Amniotic epithelial cell (primary cell): ENCODE results near the gene CLDND2.
"Not testable (repeated sequence)": the region's sequence is repeated elsewhere in the genome, so short reads cannot be mapped to it uniquely, and the experiment has no call there.

Experiments used
- DNase-seq: peaks from one replicate; pipeline ENCODE4 v3.0.0-alpha.2; 2010; ENCODE audit warnings: low read depth

Gene CLDND2, protein sequence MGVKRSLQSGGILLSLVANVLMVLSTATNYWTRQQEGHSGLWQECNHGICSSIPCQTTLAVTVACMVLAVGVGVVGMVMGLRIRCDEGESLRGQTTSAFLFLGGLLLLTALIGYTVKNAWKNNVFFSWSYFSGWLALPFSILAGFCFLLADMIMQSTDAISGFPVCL

GRCh38 chr19:51368366-51369282 is at the start of gene CLDND2:
TSS of gene CLDND2 (minus strand) at chr19:51369003. CDS start at chr19:51368577, 426 bp downstream.
- no peak for DNase-seq

- no peak for DNase-seq
These were observed 49.0 kb upstream of the CLDND2 start for GRCh38 chr19:51417810-51418157.

- DNase-seq, result no peak
These were observed 48.5 kb upstream of the CLDND2 start, which contains the start of gene SIGLEC10 for GRCh38 chr19:51417107-51417809. TSS of gene SIGLEC10 (minus strand) at chr19:51417642. CDS start at chr19:51417581, 61 bp downstream.

GRCh38 chr19:51416422-51416821 is 47.6 kb upstream of the CLDND2 start:
- not testable (repeated sequence) for DNase-seq

DNA sequence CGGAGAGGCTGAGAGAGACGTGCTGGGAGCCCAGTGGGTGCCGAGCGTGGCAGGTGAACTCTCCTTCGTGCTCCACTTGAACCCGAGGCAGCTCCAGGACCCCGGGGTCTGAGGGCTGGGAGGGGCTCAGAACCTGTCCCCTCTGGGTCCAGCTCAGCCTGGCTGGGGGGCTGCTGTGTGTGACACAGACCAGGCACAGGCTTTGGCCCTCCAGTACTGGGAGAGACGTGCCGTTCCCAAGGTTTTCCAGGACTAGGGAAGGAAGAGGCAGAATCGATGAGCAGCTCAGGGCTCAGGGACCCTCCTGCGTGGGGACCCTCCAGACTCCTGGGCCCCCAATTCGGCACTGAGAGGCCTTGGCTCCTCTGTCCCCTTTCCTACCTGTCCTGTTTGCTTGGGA is 46.4 kb upstream of the CLDND2 start:
- DNase-seq, result no peak

DNA sequence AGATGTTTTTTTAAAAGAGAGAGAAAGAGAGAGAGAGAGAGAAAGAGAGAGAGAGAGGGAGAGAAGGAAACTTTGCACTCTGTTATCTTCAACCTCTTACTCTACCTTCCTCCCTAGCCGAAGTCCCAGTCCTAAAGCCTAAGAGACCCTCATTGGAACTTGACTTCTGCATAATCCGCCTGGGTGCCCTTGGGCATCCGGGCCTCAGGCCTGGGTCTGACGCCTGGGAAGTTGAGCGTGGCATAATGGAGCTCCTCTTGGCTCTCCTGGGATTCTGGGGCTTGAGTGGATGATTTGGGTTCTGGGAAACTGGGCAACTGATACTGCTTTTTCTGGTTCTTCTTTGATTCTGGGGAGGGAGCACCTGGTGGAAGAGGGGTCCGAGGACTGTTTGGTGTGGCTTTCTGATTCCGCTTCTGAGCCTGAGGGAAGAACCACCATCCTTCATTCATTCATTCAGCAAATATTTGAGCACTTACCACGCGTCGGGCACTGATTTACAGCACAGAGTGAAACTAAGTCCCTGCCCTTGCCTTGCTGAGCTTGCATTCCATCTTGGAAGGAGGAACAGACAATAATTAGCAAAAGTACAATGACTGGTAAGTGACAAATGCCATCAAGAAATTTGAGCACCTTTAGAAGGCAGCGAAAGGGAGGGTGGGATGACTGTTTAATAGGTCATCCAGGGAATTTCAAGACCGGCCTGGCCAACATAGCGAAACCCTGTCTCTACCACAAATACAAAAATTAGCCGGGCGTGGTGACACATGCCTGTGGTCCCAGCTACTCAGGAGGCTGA is 42.3 kb upstream of the CLDND2 start:
- DNase-seq, result no peak

DNA sequence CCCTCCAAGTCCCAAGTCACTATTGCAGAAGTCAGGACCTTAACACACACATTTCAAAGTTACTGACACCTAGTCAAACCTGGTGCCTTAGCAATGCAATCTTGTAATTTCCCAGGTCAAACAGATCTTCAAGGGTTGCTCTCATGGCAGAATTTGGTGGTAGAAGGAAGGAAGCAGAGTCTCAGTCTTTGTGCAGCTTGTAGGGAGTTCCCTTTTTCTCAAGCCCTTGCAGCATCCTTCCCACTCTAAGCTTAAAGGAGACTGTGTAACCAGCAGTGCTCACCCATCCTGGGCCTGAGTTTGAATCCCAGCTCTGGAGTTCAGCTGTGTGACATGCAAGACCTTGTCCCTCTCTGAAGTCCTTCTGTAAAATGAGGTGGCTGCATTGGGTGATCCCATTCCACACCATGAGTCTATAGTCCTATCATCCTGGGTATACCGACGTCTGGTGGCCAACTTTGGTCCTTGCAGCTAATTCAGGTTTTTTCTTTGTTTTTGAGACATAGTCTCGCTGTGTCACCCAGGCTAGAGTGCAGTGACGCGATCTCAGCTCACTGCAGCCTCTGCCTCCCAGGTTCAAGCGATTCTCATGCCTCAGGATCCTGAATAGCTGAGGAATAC is 38.8 kb upstream of the CLDND2 start:
- DNase-seq, result peak; percentile 15

DNA sequence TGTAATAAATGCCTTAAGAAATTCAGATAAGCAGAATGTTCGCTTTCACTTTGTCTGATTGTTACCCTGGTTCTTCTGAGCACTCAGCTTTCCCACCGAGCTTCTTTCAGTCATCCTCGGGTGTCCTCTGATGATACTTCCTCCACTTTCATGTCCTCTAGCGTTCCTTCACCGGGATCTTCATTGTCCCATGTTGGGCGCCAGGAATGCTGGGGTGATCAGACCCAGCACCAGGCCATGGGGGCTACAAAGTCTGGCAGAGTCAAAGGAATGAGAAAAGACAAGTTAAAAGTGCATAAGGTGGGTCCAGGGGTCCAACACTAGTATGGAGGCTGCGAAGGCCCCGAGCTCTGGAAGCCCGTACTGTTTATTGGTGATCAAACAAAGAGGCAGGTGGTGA is 33.3 kb upstream of the CLDND2 start:
- DNase-seq, result no peak

DNA sequence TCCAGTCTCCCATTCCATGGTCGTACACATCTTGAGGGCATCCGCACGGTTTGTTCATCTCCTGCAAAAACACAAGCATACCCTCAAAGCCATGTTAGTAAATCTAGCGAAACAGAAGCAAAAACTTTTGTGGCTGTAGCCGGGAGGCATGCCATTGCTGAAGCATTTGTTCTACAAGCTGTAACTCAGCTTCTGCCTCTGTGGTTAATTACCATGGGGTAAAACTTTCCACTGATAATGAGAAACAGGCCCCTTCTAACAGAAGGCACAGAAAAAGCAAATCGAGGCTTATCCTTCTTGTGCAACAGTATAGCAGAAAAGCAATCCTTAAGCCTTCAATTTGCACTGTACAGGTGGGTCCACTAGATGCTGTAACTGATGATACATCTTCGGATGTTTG is 31.1 kb upstream of the CLDND2 start:
- not testable (repeated sequence) for DNase-seq

GRCh38 chr19:51399231-51399630 is 30.4 kb upstream of the CLDND2 start:
- DNase-seq, result no peak

DNA sequence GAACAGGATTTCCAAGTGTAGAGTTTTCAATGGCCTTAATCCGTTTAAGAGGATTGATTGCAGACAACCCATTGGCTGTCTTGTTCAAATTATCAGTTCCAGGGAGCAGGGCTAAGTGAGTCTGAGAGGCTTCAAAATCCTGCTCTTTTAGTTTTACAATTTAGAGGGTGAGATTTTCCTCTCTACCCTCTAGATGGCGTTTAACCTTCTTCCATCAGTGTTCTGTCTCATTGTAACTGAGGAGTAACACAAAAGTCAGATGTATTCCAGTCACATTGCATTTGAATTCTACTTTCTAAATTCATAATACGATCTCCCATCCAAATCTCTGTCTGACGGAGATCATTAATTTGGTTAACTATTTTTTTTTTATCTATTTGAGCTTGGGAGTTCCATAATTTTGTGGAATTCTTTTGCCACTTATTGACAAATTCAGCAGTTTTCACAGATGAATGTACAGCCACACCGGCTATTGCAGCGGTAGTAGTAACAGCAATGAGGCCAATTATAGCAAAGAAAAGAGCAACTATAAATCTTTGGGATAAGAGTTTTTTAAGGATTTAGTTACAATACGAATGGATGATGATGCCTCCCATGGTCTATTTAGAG is 29.4 kb upstream of the CLDND2 start:
- DNase-seq, result peak; percentile 22

GRCh38 chr19:51397453-51397852 is 28.6 kb upstream of the CLDND2 start:
- not testable (repeated sequence) for DNase-seq

- no peak for DNase-seq
These were observed 27.4 kb upstream of the CLDND2 start for GRCh38 chr19:51396175-51396574.

GRCh38 chr19:51394050-51394836 is 25.4 kb upstream of the CLDND2 start:
- DNase-seq, result peak; percentile 99

DNA sequence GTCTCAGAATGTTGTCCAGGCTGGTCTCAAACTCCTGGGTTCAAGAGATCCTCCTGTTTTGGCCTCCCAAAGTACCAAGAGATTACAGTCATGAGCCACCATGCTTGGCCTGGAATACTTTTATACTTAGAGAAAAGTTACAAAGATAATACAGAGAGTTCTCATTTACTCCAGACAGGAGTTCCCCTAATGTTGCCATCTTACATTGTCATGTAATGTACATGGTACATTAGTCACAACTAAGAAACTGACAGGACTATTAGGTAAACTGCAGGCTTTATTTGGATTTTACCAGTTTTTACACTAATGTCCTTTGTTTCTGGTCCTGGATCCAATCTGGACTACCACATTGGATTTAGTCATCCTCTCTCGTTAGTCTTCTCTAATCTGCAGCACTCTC is 23.9 kb upstream of the CLDND2 start:
- no peak for DNase-seq

DNA sequence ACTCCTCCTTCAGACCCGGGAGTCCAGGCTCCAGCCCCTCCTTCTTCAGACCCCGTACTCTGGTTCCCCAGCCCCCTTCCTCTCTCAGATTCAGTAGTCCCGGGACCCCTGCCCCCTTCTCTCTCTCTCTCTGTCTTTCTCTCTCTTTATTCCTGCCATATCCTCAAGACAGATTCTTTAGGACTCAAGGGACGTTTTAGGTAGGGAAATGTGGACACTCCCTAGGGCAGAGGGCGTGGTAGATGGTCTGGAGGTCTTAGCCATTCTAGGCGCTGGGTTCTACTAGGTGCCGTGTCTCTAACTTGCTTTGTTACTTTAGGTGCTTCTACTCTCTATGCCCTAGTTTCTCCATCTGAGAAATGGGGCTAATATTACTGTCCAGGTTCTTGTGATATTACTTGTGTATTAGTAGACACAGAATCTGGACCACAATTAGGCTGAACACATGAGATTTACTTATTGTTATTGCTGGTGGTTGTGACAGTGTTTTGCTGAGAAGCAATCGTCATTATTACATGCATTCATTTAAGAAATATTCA is 22.3 kb upstream of the CLDND2 start:
- no peak for DNase-seq

DNA sequence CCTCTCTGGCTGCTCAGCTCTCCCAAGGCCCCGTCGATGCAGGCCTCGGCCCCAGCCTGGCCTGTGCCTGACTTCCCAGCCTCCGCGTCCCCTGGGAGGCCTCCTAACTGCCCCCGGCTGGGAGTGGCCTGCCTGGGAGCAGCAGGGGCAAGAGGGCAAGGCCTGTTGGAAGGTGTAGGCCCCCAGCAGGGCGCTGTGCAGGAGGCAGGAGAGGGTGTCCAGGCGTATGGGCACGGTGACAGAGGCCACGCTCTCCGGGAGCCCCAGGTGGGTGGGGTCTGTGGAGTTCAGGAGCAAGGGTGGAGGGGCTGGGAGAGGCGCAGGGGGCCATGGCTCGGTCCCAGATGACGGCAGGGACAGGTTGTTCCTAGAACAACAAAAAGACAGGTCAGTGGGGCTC is 20.3 kb upstream of the CLDND2 start:
- no peak for DNase-seq

DNA sequence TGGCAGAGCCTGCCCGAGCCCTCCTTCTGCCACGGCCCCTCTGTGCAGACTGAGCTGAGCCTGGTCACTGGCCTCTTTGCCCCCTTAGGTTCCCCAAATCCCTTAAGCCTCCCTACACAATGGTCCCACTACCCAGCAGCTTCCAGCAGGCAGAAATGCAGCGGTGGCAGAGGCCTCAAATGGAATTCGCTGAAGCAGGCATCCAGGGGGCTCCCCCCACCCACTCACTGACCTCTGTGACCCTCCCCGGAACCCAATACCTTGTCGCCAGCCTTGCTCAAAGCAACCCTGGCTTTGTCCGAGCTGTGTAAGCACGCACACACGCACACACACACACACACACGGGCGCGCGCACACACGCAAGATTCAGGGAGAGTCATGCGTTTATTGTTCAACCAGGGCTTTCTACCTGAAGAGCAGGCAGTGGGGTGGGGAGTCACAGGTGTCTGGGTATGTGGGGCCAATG is 19.2 kb upstream of the CLDND2 start, which contains the start of gene LIM2:
Gene LIM2, minus strand, starts transcription at position 51 of the 466 bp plus-strand sequence. CDS start 531 bp downstream, outside the sequence.
- no peak for DNase-seq

DNA sequence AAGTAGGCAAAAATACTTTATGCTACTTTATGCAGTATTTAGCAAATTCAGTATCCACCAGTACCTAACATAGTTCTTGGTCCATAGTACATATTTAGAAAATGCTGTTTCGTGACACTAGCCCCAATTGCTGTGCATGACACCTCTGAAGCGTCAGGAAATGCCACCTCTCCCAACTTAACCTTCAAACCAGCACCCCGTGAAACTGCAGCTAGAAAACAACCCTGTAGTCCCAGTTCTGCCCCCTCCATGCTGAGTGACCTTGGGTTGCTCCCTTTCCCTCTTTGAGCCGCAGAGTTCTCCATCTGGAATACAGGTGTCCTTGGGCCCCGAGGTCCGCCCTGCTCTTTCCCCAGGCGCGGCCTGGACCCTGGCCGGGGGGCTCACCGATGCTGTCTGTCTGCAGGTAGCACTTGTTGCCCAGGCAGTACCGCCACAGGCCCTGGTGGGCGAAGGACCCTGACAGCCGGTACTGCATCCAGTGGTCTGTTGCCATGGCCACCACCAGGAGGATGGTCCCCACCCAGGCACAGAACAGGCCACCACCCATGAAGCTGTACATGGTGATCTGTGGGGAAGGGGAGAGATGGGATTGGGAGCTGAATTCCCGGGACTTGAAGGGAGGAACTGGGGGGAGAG is 18.2 kb upstream of the CLDND2 start:
- DNase-seq, result no peak
